GM12874 (cell line): ENCODE data around the gene LGR6.

Experiments used
- TF ChIP-seq, protein P1 (sequence below): IDR thresholded peaks from 2 replicates; pipeline ENCODE4 v1.5.1; 2011; ENCODE audit warnings: low read depth, mild to moderate bottlenecking, control low read depth, low read length, moderate library complexity; ENCODE audit not compliant: insufficient read depth

Gene LGR6

DNA sequence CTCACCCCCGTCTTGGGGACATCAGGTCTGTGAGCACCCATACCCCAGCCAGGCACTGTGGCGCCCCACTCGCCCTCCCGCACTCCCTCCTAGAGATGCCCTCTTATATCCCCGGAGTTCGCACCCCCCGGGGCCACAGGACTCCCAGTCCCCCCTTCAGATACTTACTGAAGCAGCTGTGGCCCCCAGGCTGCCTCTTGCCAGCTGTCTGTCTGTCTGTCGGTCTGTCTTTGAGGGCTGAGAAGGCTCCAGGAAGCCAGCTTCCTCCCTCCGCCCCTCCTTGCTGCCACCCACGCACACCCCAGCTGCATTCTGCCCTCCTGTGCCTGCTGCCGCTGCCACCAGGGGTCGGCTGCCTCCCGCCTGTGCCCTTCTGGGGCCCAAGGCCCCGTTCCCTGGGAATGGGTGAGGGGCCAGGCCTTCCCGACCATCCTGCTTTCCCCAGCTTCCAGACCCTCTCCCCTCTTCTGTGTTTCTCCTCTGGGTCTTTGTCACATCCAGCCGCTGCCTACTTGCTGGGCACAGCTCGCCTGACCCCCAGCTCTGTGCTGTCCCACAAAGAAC lies 33.1 kb upstream of the LGR6 start, which contains the start of gene PTPN7:
PTPN7 (minus strand) TSS at position 226 of the 564 bp plus-strand sequence. CDS start 1,200 bp downstream, outside the sequence.
- TF ChIP-seq, protein P1, sequence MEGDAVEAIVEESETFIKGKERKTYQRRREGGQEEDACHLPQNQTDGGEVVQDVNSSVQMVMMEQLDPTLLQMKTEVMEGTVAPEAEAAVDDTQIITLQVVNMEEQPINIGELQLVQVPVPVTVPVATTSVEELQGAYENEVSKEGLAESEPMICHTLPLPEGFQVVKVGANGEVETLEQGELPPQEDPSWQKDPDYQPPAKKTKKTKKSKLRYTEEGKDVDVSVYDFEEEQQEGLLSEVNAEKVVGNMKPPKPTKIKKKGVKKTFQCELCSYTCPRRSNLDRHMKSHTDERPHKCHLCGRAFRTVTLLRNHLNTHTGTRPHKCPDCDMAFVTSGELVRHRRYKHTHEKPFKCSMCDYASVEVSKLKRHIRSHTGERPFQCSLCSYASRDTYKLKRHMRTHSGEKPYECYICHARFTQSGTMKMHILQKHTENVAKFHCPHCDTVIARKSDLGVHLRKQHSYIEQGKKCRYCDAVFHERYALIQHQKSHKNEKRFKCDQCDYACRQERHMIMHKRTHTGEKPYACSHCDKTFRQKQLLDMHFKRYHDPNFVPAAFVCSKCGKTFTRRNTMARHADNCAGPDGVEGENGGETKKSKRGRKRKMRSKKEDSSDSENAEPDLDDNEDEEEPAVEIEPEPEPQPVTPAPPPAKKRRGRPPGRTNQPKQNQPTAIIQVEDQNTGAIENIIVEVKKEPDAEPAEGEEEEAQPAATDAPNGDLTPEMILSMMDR, result peak; percentile 85

DNA sequence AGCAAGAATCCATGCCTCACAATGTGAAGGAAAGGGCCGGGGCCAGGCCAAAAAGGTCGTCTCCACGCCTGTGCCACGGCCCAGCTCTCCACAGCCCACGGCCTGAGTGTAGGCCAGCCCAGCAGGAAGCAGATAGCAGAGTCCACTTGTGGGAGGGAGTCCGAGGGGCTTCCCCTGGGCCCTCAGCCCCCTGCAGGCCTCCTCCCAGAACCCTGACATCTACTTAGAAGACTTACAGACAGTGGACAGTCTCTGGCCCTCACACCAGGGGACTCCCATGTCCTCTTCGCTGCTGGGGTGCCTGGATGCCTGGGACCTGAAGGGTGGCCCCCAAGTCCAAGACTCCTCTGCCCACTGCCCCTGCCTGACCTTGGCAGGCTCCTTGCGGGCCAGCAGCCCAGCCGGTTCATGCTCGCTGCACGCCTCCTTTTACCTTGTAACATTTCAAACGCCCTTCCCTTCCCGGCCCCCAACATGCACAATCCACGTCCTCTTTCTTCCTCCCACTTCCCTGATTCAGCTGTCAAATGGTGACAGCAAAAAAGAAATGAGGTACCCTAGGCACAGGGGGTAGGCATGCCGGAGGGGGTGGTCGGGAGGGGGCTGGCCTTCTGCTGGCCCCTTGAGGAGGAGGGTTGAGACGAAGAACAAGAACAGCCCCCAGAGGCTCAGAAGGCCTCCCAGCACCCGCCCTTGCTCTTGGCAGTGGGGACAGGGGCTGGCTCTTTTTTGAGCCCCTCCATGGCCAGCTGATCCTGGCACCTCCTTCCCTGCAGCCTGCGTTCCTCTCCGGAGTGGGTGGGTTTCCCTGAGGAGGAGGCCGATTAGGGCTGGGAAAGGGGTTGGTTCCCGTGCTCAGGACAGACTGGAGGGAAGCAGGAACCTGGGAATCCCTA lies 32.2 kb upstream of the LGR6 start:
- TF ChIP-seq, protein P1, result no peak

DNA sequence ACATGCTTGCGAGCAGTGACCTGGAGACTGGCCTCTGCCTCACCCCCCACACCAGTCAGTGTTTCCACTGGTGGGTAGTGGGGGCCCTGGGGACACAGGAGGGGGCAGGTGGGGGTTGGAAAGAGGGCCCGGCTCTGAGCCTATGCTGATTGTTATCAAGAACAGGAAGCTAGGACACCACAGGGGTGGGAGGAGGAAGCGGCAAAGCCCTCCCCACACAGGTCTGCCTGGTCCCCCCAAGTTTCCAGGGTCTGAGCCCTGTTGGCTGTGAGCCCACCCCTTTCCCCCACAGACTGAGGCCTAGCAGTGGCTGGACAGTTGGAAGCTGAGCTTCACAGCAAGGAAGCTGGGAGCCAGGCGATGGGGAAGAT lies 31.6 kb upstream of the LGR6 start:
- TF ChIP-seq, protein P1, result no peak

DNA sequence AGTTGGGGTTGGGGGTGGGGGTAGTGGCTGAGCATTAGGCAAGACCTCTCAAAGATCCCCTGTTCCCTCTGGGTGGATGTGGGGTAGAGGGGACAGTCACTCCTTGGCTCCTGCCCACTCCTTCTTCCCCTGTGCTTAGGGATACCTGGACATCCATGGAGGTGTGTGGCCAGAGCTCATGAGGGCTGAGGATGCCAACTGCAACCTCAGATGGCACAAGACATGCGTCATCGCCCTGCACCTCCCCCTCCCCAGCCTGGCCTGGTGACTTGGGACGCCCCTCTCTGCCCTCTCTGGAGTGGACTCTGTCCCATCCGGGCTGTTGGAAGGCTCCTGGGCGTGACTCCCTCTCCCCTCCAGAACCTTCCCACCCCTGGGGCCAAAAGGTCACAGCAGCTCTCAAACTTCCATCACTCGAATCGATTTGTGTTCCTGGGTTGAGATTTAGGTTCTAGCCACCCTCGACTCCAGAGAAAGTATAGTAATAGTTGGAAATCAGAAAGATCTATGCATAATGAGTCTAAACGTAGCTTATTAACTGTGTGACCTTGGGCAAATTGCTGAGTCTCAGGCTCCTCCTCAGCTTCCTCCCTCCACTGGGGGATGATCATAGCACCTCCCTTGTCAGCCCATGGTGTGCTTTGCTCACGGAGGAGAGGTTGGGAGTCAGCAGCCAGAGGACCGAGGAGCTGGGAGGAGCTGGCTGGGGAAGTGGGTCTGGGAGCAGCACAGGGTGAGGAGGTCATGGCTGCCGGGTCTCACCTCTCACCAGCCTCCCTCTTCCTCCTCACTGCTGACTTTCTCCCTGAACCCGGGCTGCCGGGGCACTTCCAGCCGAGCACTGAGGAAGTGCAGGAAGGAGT lies 30.9 kb upstream of the LGR6 start:
- TF ChIP-seq, protein P1, result no peak

DNA sequence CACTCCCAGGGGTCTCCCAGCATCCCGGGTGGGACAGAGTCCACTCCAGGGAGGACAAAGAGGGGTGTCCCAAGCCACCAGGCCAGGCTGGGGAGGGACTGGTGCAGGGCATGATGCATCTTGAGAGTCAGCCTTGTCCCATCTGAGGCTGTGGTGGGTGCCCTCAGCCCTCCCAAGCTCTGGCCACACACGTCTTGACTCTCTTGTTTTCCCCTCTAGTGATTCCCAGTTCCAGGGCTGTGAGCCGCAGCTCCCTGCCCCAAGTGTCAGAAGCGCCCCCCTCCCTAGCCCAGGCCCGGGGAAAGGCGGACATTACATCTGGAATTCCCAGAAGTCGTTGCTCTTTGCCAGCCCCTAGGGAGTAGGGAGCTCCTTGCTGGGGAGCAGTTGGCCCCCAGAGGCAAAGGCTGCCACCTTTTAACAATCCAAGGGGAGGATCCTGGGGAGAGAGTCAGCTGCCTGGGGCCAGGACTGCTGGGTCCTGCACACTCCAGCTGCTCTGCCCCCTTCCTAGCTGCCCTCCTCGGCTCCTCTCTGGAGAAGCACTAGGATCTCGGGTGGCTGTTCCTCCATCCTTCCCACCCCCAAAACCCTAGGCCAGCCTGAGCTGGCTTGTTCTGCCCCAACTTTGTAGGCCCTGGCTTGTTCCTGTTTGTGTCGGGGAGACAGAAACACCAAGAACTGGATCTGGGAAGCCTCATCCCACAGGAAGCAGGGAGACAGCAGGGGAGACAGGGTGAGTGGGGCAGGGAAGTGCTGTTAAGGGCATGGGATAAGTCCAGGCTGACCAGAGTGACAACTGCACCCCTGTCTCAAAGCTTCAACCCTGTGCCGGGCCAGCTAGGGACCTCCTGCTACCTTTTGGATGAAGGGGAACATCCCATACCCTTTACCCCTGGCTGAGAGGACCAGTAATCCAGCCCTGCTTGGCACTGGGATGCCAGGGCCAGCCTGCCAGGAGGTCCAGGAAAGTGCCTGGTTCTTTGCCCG lies 30.0 kb upstream of the LGR6 start:
- TF ChIP-seq, protein P1, result no peak

DNA sequence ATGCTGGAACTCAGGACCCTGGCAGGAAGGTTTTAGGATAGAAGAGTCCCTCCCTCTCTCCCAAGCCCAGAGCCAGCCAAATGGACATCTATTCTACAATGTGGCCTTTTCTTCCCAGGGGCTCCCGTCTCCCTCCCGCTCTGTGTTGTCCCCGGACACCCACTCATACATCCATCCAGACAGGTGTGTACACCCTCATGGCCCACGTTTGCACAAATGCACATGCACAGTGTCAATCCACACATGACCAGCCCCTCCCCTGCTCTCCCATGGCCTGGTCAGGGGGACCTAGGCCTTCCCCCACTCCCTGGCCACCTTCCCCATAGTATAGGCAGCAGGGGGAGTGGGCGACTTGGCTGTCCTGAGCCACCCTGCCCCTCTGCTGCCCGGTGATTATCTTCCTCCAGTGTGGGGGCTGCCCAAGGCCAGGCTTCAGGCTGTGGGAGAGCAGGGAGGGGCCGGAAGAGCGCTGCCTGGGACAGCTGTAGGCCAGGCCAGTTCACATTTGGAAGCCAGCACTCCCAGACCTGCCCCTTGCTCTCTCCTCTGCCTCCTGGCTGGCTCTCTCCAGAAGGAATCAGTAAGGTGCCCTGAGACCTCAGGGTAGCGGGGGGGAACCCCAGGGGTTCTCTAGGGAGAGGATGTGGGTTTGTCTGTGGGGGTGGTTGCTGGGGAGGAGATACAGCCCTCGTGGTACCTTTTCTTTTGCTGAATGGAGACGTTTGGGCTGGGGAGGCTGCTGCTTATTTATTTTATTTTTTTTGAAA lies 29.1 kb upstream of the LGR6 start:
- TF ChIP-seq, protein P1, result no peak
